ENCODE data around the gene SETD3.
A peak's percentile ranks its signal among the peaks of the same experiment; 100 is the strongest.

SETD3 gene

GRCh38 chr14:99513946-99514551 lies 33.4 kb upstream of the SETD3 start:
- Histone ChIP-seq H4K91ac (ENCODE audit: low read depth, low read length, poor library complexity) (no peak overlapping the region), H3K9me3 (replicated peaks in 1 of 2; ENCODE audit: control insufficient read depth in 2 of 2, insufficient read depth in 1 of 2, low read depth in 1 of 2, low read length in 2 of 2) (no peaks in the 10 kb centered on the region), H3K27ac (replicated peaks; ENCODE audit: low read length) (no peak overlapping the region), H2BK5ac (ENCODE audit: low read length) (no peak overlapping the region), H3K4me3 (ENCODE audit: low read length in 2 of 2) (no peak overlapping the region), H3K9ac (ENCODE audit: low read depth, low read length, poor library complexity) (no peak overlapping the region), H3K4me1 (ENCODE audit: control insufficient read depth in 2 of 2, insufficient read depth in 1 of 2, low read depth in 1 of 2, low read length in 2 of 2) (no peaks in the 10 kb centered on the region), H2AFZ (ENCODE audit: low read length) (no peak overlapping the region), H4K8ac (ENCODE audit: low read depth, low read length) (no peak overlapping the region), H3K36me3 (replicated peaks in 1 of 2; ENCODE audit: control insufficient read depth in 2 of 2, insufficient read depth in 2 of 2, low read length in 2 of 2) (peaks cover 19 to 71% of the 10 kb centered on the region in 2 donors), H3K23ac (ENCODE audit: low read depth, low read length, poor library complexity) (peak overlapping the region; percentile 3), H3K4ac (ENCODE audit: low read length) (no peak overlapping the region), H3K79me1 (ENCODE audit: low read depth, low read length) (peaks cover 20% of the 10 kb centered on the region), H3K14ac (ENCODE audit: low read length) (no peak overlapping the region), H3K18ac (ENCODE audit: low read length) (no peak overlapping the region), H2BK12ac (ENCODE audit: low read length) (no peak overlapping the region), H3K27me3 (ENCODE audit: control insufficient read depth in 3 of 3, insufficient read depth in 3 of 3, low read depth in 1 of 3, low read length in 3 of 3) (no peaks in the 10 kb centered on the region), H3K4me2 (ENCODE audit: insufficient read depth, low read length, poor library complexity, severe bottlenecking) (no peak overlapping the region), H2BK120ac (ENCODE audit: low read depth, low read length) (no peak overlapping the region), H2AK5ac (ENCODE audit: low read depth, low read length) (no peak overlapping the region), H2BK15ac (ENCODE audit: low read length) (no peak overlapping the region)
- WGBS, 2 donors (ENCODE audit: extremely low coverage in 2 of 2, insufficient read length in 2 of 2, insufficient replicate concordance in 1 of 2): no CpG with 5 or more reads among the region's 13 CpGs
- no peak for DNase-seq (ENCODE audit: low spot score)

GRCh38 chr14:99513183-99513694 lies 32.6 kb upstream of the SETD3 start:
- H4K8ac ChIP-seq (ENCODE audit: low read depth, low read length): no peak overlapping the region
- H3K18ac ChIP-seq (ENCODE audit: low read length): no peak overlapping the region
- no peak overlapping the region for H2BK15ac ChIP-seq (ENCODE audit: low read length)
- H3K4ac ChIP-seq (ENCODE audit: low read length): no peak overlapping the region
- H2AK5ac ChIP-seq (ENCODE audit: low read depth, low read length): no peak overlapping the region
- H3K14ac ChIP-seq (ENCODE audit: low read length): no peak overlapping the region
- H2AFZ ChIP-seq (ENCODE audit: low read length): no peak overlapping the region
- H3K4me1 ChIP-seq (ENCODE audit: control insufficient read depth in 2 of 2, insufficient read depth in 1 of 2, low read depth in 1 of 2, low read length in 2 of 2): no peaks in the 10 kb centered on the region
- no peak overlapping the region for H3K9ac ChIP-seq (ENCODE audit: low read depth, low read length, poor library complexity)
- no CpG with 5 or more reads among the region's 15 CpGs for WGBS, 2 donors (ENCODE audit: extremely low coverage in 2 of 2, insufficient read length in 2 of 2, insufficient replicate concordance in 1 of 2)
- no peak overlapping the region for H3K23ac ChIP-seq (ENCODE audit: low read depth, low read length, poor library complexity)
- H3K27me3 ChIP-seq (ENCODE audit: control insufficient read depth in 3 of 3, insufficient read depth in 3 of 3, low read depth in 1 of 3, low read length in 3 of 3): no peaks in the 10 kb centered on the region
- H2BK5ac ChIP-seq (ENCODE audit: low read length): peak overlapping the region; percentile 19
- no peak overlapping the region for H3K27ac ChIP-seq (replicated peaks; ENCODE audit: low read length)
- H3K4me3 ChIP-seq (ENCODE audit: low read length in 2 of 2): no peak overlapping the region
- no peak overlapping the region for H2BK120ac ChIP-seq (ENCODE audit: low read depth, low read length)
- peaks cover 25 to 79% of the 10 kb centered on the region in 2 donors for H3K36me3 ChIP-seq (replicated peaks in 1 of 2; ENCODE audit: control insufficient read depth in 2 of 2, insufficient read depth in 2 of 2, low read length in 2 of 2)
- no peaks in the 10 kb centered on the region for H3K9me3 ChIP-seq (replicated peaks in 1 of 2; ENCODE audit: control insufficient read depth in 2 of 2, insufficient read depth in 1 of 2, low read depth in 1 of 2, low read length in 2 of 2)
- DNase-seq (ENCODE audit: low spot score): no peak
- peaks cover 17% of the 10 kb centered on the region for H3K79me1 ChIP-seq (ENCODE audit: low read depth, low read length)
- H4K91ac ChIP-seq (ENCODE audit: low read depth, low read length, poor library complexity): no peak overlapping the region
- no peak overlapping the region for H3K4me2 ChIP-seq (ENCODE audit: insufficient read depth, low read length, poor library complexity, severe bottlenecking)
- no peak overlapping the region for H2BK12ac ChIP-seq (ENCODE audit: low read length)

GRCh38 chr14:99512571-99513182 lies 32.0 kb upstream of the SETD3 start:
- Histone ChIP-seq H3K27me3 (ENCODE audit: control insufficient read depth in 3 of 3, insufficient read depth in 3 of 3, low read depth in 1 of 3, low read length in 3 of 3) (no peaks in the 10 kb centered on the region), H3K14ac (ENCODE audit: low read length) (no peak overlapping the region), H2BK15ac (ENCODE audit: low read length) (no peak overlapping the region), H3K18ac (ENCODE audit: low read length) (no peak overlapping the region), H4K91ac (ENCODE audit: low read depth, low read length, poor library complexity) (no peak overlapping the region), H2AFZ (ENCODE audit: low read length) (no peak overlapping the region), H3K9me3 (replicated peaks in 1 of 2; ENCODE audit: control insufficient read depth in 2 of 2, insufficient read depth in 1 of 2, low read depth in 1 of 2, low read length in 2 of 2) (no peaks in the 10 kb centered on the region), H2BK5ac (ENCODE audit: low read length) (peak overlapping the region; percentile 19), H3K4me3 (ENCODE audit: low read length in 2 of 2) (no peak overlapping the region), H3K23ac (ENCODE audit: low read depth, low read length, poor library complexity) (no peak overlapping the region), H2BK12ac (ENCODE audit: low read length) (no peak overlapping the region), H3K36me3 (replicated peaks in 1 of 2; ENCODE audit: control insufficient read depth in 2 of 2, insufficient read depth in 2 of 2, low read length in 2 of 2) (peaks cover 31 to 84% of the 10 kb centered on the region in 2 donors), H2AK5ac (ENCODE audit: low read depth, low read length) (no peak overlapping the region), H3K27ac (replicated peaks; ENCODE audit: low read length) (no peak overlapping the region), H3K79me1 (ENCODE audit: low read depth, low read length) (peaks cover 16% of the 10 kb centered on the region), H4K8ac (ENCODE audit: low read depth, low read length) (no peak overlapping the region), H3K4me2 (ENCODE audit: insufficient read depth, low read length, poor library complexity, severe bottlenecking) (no peak overlapping the region), H3K9ac (ENCODE audit: low read depth, low read length, poor library complexity) (no peak overlapping the region), H2BK120ac (ENCODE audit: low read depth, low read length) (no peak overlapping the region), H3K4ac (ENCODE audit: low read length) (no peak overlapping the region), H3K4me1 (ENCODE audit: control insufficient read depth in 2 of 2, insufficient read depth in 1 of 2, low read depth in 1 of 2, low read length in 2 of 2) (no peaks in the 10 kb centered on the region)
- no CpG with 5 or more reads among the region's 16 CpGs for WGBS, 2 donors (ENCODE audit: extremely low coverage in 2 of 2, insufficient read length in 2 of 2, insufficient replicate concordance in 1 of 2)
- DNase-seq (ENCODE audit: low spot score): no peak

- Histone ChIP-seq H3K9me3 (replicated peaks in 1 of 2; ENCODE audit: control insufficient read depth in 2 of 2, insufficient read depth in 1 of 2, low read depth in 1 of 2, low read length in 2 of 2) (no peaks in the 10 kb centered on the region), H3K27me3 (ENCODE audit: control insufficient read depth in 3 of 3, insufficient read depth in 3 of 3, low read depth in 1 of 3, low read length in 3 of 3) (no peaks in the 10 kb centered on the region), H3K79me1 (ENCODE audit: low read depth, low read length) (peaks cover 13% of the 10 kb centered on the region), H3K27ac (replicated peaks; ENCODE audit: low read length) (no peak overlapping the region), H2BK12ac (ENCODE audit: low read length) (no peak overlapping the region), H2BK15ac (ENCODE audit: low read length) (no peak overlapping the region), H2AK5ac (ENCODE audit: low read depth, low read length) (no peak overlapping the region), H3K4ac (ENCODE audit: low read length) (no peak overlapping the region), H2BK120ac (ENCODE audit: low read depth, low read length) (no peak overlapping the region), H3K36me3 (replicated peaks in 1 of 2; ENCODE audit: control insufficient read depth in 2 of 2, insufficient read depth in 2 of 2, low read length in 2 of 2) (peaks cover 32 to 90% of the 10 kb centered on the region in 2 donors), H3K9ac (ENCODE audit: low read depth, low read length, poor library complexity) (no peak overlapping the region), H3K18ac (ENCODE audit: low read length) (no peak overlapping the region), H3K23ac (ENCODE audit: low read depth, low read length, poor library complexity) (no peak overlapping the region), H3K4me1 (ENCODE audit: control insufficient read depth in 2 of 2, insufficient read depth in 1 of 2, low read depth in 1 of 2, low read length in 2 of 2) (no peaks in the 10 kb centered on the region), H4K8ac (ENCODE audit: low read depth, low read length) (no peak overlapping the region), H3K14ac (ENCODE audit: low read length) (no peak overlapping the region), H3K4me2 (ENCODE audit: insufficient read depth, low read length, poor library complexity, severe bottlenecking) (peak overlapping the region; percentile 2), H4K91ac (ENCODE audit: low read depth, low read length, poor library complexity) (no peak overlapping the region), H3K4me3 (ENCODE audit: low read length in 2 of 2) (no peak overlapping the region), H2BK5ac (ENCODE audit: low read length) (peak overlapping the region; percentile 19), H2AFZ (ENCODE audit: low read length) (no peak overlapping the region)
- no CpG with 5 or more reads among the region's 10 CpGs for whole genome bisulfite sequencing, 2 donors (ENCODE audit: extremely low coverage in 2 of 2, insufficient read length in 2 of 2, insufficient replicate concordance in 1 of 2)
- DNase-seq (ENCODE audit: low spot score): no peak
Measured at GRCh38 chr14:99512110-99512449, 31.4 kb upstream of the SETD3 start.
